A673 (cell line): ENCODE results near the gene GCG.

Experiments
- EZH2 ChIP-seq: fragments of 200-600 bp; sonication (generic); IDR thresholded peaks from 2 replicates; pipeline ENCODE4 v1.6.1; 2017; ENCODE audit warnings: borderline replicate concordance, low read depth, mild to moderate bottlenecking, mixed read lengths, antibody characterized with exemption, low read length; ENCODE audit not compliant: poor library complexity, severe bottlenecking
- TF ChIP-seq, protein P1 (sequence below): fragments of 300-800, 200-600 bp; sonication (generic); conservative IDR thresholded peaks from 2 replicates; pipeline ENCODE4 v1.5.1; 2017; ENCODE audit warnings: low read depth, mild to moderate bottlenecking, antibody characterized with exemption, low read length, moderate library complexity, mixed read lengths

DNA sequence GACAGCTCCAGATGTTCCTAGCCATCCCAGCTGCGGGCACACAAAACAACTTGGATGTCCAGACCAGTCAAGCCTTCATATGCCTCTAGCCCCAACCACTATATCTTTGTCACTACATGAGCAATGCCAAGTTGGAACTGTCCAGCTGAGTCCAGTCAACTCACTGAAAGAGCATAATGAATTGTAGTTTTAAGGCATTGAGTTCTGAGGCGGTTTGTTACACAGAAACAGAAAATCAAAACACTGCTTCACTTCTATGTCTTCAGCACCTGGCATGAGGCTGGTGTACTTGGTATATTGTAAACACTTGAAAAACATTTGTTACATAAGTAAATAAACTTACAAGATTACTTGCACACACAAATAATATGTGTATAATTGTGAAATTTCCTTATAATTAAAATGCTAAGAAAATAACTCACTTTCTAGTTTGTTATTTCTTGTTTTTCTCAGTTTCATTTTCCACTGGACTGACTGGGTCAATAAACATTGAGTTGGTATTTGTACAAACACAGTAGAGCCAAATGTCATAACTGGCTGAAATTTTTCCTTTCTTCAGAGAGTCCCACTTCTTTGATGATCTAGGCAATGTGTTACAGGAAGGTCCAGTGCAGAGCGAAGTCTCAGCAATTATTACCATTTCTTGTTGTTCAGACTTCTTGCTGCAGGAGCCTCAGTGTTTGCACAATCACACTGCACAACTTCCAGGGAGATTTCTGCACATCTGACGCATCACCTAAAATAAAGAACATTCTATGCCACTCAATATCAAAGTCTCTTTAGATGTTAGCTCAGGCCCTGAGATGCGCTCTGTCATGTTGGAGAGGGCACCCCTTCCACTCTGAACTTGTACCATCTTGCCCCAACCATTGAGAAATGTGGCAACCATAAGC lies 39.8 kb downstream of the GCG start:
- TF ChIP-seq, protein P1, sequence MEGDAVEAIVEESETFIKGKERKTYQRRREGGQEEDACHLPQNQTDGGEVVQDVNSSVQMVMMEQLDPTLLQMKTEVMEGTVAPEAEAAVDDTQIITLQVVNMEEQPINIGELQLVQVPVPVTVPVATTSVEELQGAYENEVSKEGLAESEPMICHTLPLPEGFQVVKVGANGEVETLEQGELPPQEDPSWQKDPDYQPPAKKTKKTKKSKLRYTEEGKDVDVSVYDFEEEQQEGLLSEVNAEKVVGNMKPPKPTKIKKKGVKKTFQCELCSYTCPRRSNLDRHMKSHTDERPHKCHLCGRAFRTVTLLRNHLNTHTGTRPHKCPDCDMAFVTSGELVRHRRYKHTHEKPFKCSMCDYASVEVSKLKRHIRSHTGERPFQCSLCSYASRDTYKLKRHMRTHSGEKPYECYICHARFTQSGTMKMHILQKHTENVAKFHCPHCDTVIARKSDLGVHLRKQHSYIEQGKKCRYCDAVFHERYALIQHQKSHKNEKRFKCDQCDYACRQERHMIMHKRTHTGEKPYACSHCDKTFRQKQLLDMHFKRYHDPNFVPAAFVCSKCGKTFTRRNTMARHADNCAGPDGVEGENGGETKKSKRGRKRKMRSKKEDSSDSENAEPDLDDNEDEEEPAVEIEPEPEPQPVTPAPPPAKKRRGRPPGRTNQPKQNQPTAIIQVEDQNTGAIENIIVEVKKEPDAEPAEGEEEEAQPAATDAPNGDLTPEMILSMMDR = no peak
- no peak for TF ChIP-seq EZH2
